Measurements from ENCODE around the gene JMJD6.

The JMJD6 gene

DNA sequence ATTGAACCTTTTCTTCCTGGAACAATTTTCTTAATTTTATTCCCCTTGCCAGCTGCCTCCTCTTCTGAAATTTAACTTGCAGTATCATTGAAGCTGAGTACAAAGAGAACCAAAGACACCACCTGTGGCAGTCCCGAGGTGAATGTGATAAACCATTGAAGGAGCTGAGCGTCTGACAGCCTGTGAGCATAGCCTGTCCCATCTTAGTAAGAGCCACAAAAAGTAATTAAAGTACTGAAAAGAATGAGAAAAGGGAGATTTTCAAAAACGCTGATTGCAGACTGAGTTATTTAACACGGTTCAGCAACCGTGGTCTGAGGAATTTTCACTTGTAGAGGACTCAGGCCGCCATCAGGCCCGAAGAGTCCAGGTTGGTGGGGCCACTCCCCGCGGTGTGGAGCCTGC, 55.7 kb downstream of the JMJD6 start:
- TF ChIP-seq, protein P1, sequence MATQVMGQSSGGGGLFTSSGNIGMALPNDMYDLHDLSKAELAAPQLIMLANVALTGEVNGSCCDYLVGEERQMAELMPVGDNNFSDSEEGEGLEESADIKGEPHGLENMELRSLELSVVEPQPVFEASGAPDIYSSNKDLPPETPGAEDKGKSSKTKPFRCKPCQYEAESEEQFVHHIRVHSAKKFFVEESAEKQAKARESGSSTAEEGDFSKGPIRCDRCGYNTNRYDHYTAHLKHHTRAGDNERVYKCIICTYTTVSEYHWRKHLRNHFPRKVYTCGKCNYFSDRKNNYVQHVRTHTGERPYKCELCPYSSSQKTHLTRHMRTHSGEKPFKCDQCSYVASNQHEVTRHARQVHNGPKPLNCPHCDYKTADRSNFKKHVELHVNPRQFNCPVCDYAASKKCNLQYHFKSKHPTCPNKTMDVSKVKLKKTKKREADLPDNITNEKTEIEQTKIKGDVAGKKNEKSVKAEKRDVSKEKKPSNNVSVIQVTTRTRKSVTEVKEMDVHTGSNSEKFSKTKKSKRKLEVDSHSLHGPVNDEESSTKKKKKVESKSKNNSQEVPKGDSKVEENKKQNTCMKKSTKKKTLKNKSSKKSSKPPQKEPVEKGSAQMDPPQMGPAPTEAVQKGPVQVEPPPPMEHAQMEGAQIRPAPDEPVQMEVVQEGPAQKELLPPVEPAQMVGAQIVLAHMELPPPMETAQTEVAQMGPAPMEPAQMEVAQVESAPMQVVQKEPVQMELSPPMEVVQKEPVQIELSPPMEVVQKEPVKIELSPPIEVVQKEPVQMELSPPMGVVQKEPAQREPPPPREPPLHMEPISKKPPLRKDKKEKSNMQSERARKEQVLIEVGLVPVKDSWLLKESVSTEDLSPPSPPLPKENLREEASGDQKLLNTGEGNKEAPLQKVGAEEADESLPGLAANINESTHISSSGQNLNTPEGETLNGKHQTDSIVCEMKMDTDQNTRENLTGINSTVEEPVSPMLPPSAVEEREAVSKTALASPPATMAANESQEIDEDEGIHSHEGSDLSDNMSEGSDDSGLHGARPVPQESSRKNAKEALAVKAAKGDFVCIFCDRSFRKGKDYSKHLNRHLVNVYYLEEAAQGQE (IDR thresholded peaks at IDR 0.05; ENCODE audit: insufficient replicate concordance, low read depth) = no peak
- TF ChIP-seq, protein P2, sequence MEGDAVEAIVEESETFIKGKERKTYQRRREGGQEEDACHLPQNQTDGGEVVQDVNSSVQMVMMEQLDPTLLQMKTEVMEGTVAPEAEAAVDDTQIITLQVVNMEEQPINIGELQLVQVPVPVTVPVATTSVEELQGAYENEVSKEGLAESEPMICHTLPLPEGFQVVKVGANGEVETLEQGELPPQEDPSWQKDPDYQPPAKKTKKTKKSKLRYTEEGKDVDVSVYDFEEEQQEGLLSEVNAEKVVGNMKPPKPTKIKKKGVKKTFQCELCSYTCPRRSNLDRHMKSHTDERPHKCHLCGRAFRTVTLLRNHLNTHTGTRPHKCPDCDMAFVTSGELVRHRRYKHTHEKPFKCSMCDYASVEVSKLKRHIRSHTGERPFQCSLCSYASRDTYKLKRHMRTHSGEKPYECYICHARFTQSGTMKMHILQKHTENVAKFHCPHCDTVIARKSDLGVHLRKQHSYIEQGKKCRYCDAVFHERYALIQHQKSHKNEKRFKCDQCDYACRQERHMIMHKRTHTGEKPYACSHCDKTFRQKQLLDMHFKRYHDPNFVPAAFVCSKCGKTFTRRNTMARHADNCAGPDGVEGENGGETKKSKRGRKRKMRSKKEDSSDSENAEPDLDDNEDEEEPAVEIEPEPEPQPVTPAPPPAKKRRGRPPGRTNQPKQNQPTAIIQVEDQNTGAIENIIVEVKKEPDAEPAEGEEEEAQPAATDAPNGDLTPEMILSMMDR (IDR thresholded peaks at IDR 0.05; ENCODE audit: insufficient read depth, low read length) = no peak
- TF ChIP-seq SPI1 (IDR thresholded peaks at IDR 0.05; ENCODE audit: borderline replicate concordance, low read depth) (no peak), POLR2AphosphoS5 (IDR thresholded peaks at IDR 0.05; ENCODE audit: low read depth) (no peak), GABPA (IDR thresholded peaks at IDR 0.05; ENCODE audit: low read depth) (no peak)
- H3K27me3 ChIP-seq (ENCODE audit: insufficient read depth, poor library complexity, severe bottlenecking) = no peaks in the 10 kb centered on the region
- H3K4me3 ChIP-seq (replicated peaks; ENCODE audit: insufficient read depth, low read length) = no peak overlapping the region
- no peak for DNase-seq (ENCODE audit: low read depth in 1 of 2, low spot score in 1 of 2)
- H3K27ac ChIP-seq (replicated peaks) = no peak overlapping the region

DNA sequence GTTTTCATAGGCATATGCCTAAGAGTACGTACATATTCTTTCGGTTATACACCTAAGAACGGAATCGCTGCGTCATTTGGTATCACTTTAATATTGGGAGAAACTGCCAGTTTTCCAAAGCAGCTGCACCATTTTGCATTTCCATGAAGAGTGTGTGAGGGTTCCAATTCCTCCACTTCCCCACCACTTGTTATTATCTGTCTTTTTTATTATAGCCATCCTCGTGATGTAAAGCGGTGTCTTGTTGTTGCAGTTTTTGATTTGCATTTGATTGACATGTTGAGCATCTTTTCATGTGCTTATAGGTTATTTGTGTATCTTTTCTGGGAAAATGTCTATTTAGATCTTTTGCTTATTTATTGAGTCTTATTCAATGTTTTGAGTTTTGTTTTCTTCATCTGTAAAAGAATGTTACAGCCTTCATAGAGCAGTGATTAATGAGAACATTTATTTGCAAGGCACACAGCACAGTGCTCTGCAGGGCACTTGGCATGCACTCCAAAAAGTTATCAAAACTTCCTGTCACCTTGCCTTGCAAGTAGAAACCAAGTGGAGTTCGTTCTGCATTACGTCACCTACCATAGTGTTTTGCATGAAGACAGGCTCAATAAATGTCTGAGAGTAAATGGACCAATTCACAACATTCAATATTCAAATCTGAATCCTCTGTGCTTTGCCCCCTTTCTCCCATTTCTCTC, 56.2 kb downstream of the JMJD6 start:
- DNase-seq (ENCODE audit: low read depth in 1 of 2, low spot score in 1 of 2) = peak in 1 of 2 experiments; percentile 28
- no peak overlapping the region for H3K4me3 ChIP-seq (replicated peaks; ENCODE audit: insufficient read depth, low read length)
- no peak overlapping the region for H3K27ac ChIP-seq (replicated peaks)
- H3K27me3 ChIP-seq (ENCODE audit: insufficient read depth, poor library complexity, severe bottlenecking) = no peaks in the 10 kb centered on the region
- TF ChIP-seq SPI1 (IDR thresholded peaks at IDR 0.05; ENCODE audit: borderline replicate concordance, low read depth) = no peak
- TF ChIP-seq, protein P2 (IDR thresholded peaks at IDR 0.05; ENCODE audit: insufficient read depth, low read length) = no peak
- TF ChIP-seq, protein P1 (IDR thresholded peaks at IDR 0.05; ENCODE audit: insufficient replicate concordance, low read depth) = no peak
- TF ChIP-seq POLR2AphosphoS5 (IDR thresholded peaks at IDR 0.05; ENCODE audit: low read depth) = no peak
- no peak for TF ChIP-seq GABPA (IDR thresholded peaks at IDR 0.05; ENCODE audit: low read depth)

Small RNAs within 50 kb of the gene (microRNA-seq; reads per million reads assigned to microRNA genes)
- gene MIR636 = 1.2 reads per million

All from HL-60 (cell line).